ENCODE results near the gene SLC47A1. TPM values are rescaled to one million over a fixed set of nuclear protein-coding genes. Genes with fewer than 3 reads are reported as not detected.

Gene SLC47A1
- total RNA-seq (10 to 100 TPM; 27.7 to 57.3 (median 42.8) TPM), polyA plus RNA-seq (10 to 100 TPM; 13.0 to 29.1 (median 20.7) TPM)
- long read RNA-seq, donor 1, transcript SLC47A1-201 (17 exons, 3,280 nt): major isoform, 29 of 75 reads
- long read RNA-seq, donor 1, partial matches to known transcripts: 10 of 75 reads
- long read RNA-seq, donor 1, other reads (novel, unspliced or antisense): 36 of 75 reads
- long read RNA-seq, donor 2, transcript SLC47A1-201 (17 exons, 3,280 nt): major isoform, 19 of 74 reads
- long read RNA-seq, donor 2, partial matches to known transcripts: 8 of 74 reads
- long read RNA-seq, donor 2, other reads (novel, unspliced or antisense): 47 of 74 reads

GRCh38 chr17:19533718-19534561 is at the start of gene SLC47A1:
TSS of gene SLC47A1 (plus strand) at chr17:19533854. CDS start at chr17:19533940, 86 bp downstream.
- TF ChIP-seq CTCF (IDR thresholded peaks at IDR 0.05): no peak
- no peaks in the 10 kb centered on the region for H3K9me3 ChIP-seq
- ATAC-seq (peak; percentile 82 to 84 (median 82)), DNase-seq (peak; percentile 58 to 75)
- peaks cover 31% of the 10 kb centered on the region for H3K4me1 ChIP-seq
- H3K36me3 ChIP-seq (ENCODE audit: insufficient read depth in 1 of 2, low read depth in 1 of 2): no peaks in the 10 kb centered on the region
- peak within 1 kb of the TSS; percentile 82 for H3K27ac ChIP-seq
- peak within 1 kb of the TSS; percentile 79 for H3K4me3 ChIP-seq
- intact Hi-C loops (cut with DNase I): loop anchor here in 1 of 2 donors (5.0 kb wide), 1 partner anchor 228 kb away; no protein-coding TSS in a partner anchor
- no peaks in the 10 kb centered on the region for H3K27me3 ChIP-seq (ENCODE audit: insufficient read depth in 3 of 3, low read length in 2 of 3)
- WGBS, 3 donors: 1 to 2% (median 1%) methylated on average over 36 to 87 of the region's 87 CpGs

- 69 to 76% (median 74%) methylated on average over 3 of the region's 3 CpGs for WGBS, 3 donors
- intact Hi-C loops (cut with DNase I): no loop called here
- no peaks in the 10 kb centered on the region for H3K36me3 ChIP-seq (ENCODE audit: insufficient read depth in 1 of 2, low read depth in 1 of 2)
- no peaks in the 10 kb centered on the region for H3K9me3 ChIP-seq
- no peaks in the 10 kb centered on the region for H3K4me1 ChIP-seq
- DNase-seq (no peak), ATAC-seq (no peak)
- H3K4me3 ChIP-seq: no peak overlapping the region
- no peaks in the 10 kb centered on the region for H3K27me3 ChIP-seq (ENCODE audit: insufficient read depth in 3 of 3, low read length in 2 of 3)
- TF ChIP-seq CTCF (IDR thresholded peaks at IDR 0.05): no peak
- no peak overlapping the region for H3K27ac ChIP-seq
Measured at GRCh38 chr17:19485800-19486340, 47.8 kb upstream of the SLC47A1 start.

GRCh38 chr17:19486351-19487023 is 47.2 kb upstream of the SLC47A1 start:
- intact Hi-C loops (cut with DNase I): no loop called here
- H3K4me3 ChIP-seq: no peak overlapping the region
- WGBS, 3 donors: 95 to 97% (median 96%) methylated on average over 13 of the region's 13 CpGs
- no peaks in the 10 kb centered on the region for H3K36me3 ChIP-seq (ENCODE audit: insufficient read depth in 1 of 2, low read depth in 1 of 2)
- DNase-seq: no peak
- TF ChIP-seq CTCF (IDR thresholded peaks at IDR 0.05): no peak
- no peaks in the 10 kb centered on the region for H3K9me3 ChIP-seq
- no peak for ATAC-seq
- H3K27ac ChIP-seq: no peak overlapping the region
- H3K27me3 ChIP-seq (ENCODE audit: insufficient read depth in 3 of 3, low read length in 2 of 3): no peaks in the 10 kb centered on the region
- H3K4me1 ChIP-seq: no peaks in the 10 kb centered on the region

- intact Hi-C loops (cut with DNase I): no loop called here
Measured at GRCh38 chr17:19487024-19487600, 46.5 kb upstream of the SLC47A1 start.

More at GRCh38 chr17:19487024-19487600, 46.5 kb upstream of the SLC47A1 start:
- no peak for TF ChIP-seq CTCF (IDR thresholded peaks at IDR 0.05)
- Histone ChIP-seq H3K27ac (no peak overlapping the region), H3K36me3 (ENCODE audit: insufficient read depth in 1 of 2, low read depth in 1 of 2) (no peaks in the 10 kb centered on the region), H3K9me3 (no peaks in the 10 kb centered on the region), H3K4me3 (no peak overlapping the region), H3K4me1 (no peaks in the 10 kb centered on the region), H3K27me3 (ENCODE audit: insufficient read depth in 3 of 3, low read length in 2 of 3) (no peaks in the 10 kb centered on the region)
- WGBS, 3 donors: 41 to 54% (median 49%) methylated on average over 12 of the region's 12 CpGs
- DNase-seq: peak in 1 of 2 donors; percentile 32
- no peak for ATAC-seq
